Measurements from ENCODE around the gene PEX5. TPM values are rescaled to one million over a fixed set of nuclear protein-coding genes. Genes with fewer than 3 reads are reported as not detected.
"Not testable (repeated sequence)": the region's sequence is repeated elsewhere in the genome, so short reads cannot be mapped to it uniquely, and the experiment has no call there.

The PEX5 gene
- polyA plus RNA-seq, 1 experiment, result 13.8 TPM

- ChIA-PET POLR2A (no interaction called here), CTCF (interaction anchor here (1.1 to 1.9 kb wide), 2 partner anchors 10 to 250 kb away, joined by 3 to 10 read pairs; no protein-coding TSS in a partner anchor)
- Histone ChIP-seq H3K4me3 (ENCODE audit: low read depth, low read length) (no peak overlapping the region), H3K27me3 (ENCODE audit: control insufficient read depth, insufficient read depth, low read length) (no peaks in the 10 kb centered on the region), H3K27ac (ENCODE audit: low read depth, low read length) (no peak overlapping the region), H3K9me3 (ENCODE audit: control insufficient read depth, insufficient read depth, low read length) (peaks cover 6% of the 10 kb centered on the region; the same call in 1 of the 2 replicates)
- no peak for TF ChIP-seq CTCF (IDR thresholded peaks at IDR 0.05; ENCODE audit: low read depth, low read length)
- no peak for DNase-seq (ENCODE audit: low read depth, low spot score)
These were observed 20.5 kb downstream of the PEX5 start for GRCh38 chr12:7209958-7210357.

- CTCF ChIA-PET, result interaction anchor here (0.7 to 1.9 kb wide), 2 partner anchors 9 to 232 kb away, joined by 3 to 10 read pairs; no protein-coding TSS in a partner anchor
- Histone ChIP-seq H3K27me3 (ENCODE audit: control insufficient read depth, insufficient read depth, low read length) (no peaks in the 10 kb centered on the region), H3K27ac (ENCODE audit: low read depth, low read length) (no peak overlapping the region), H3K4me3 (ENCODE audit: low read depth, low read length) (no peak overlapping the region), H3K9me3 (ENCODE audit: control insufficient read depth, insufficient read depth, low read length) (peaks cover 6% of the 10 kb centered on the region; the same call in 1 of the 2 replicates)
- no peak for TF ChIP-seq CTCF (IDR thresholded peaks at IDR 0.05; ENCODE audit: low read depth, low read length)
- POLR2A ChIA-PET, result no interaction called here
- DNase-seq (ENCODE audit: low read depth, low spot score), result no peak
These were observed 21.2 kb downstream of the PEX5 start for GRCh38 chr12:7210642-7211151.

GRCh38 chr12:7212678-7213077, 23.2 kb downstream of the PEX5 start:
- ChIA-PET POLR2A (interaction anchor here (0.6 kb wide), 1 partner anchor 226 kb away, joined by 14 read pairs; no protein-coding TSS in a partner anchor), CTCF (interaction anchor here (0.8 kb wide), 1 partner anchor 248 kb away, joined by 4 read pairs; no protein-coding TSS in a partner anchor)
- TF ChIP-seq CTCF (IDR thresholded peaks at IDR 0.05; ENCODE audit: low read depth, low read length), result no peak
- DNase-seq (ENCODE audit: low read depth, low spot score), result no peak
- Histone ChIP-seq H3K27ac (ENCODE audit: low read depth, low read length) (no peak overlapping the region), H3K27me3 (ENCODE audit: control insufficient read depth, insufficient read depth, low read length) (peaks cover 4% of the 10 kb centered on the region), H3K9me3 (ENCODE audit: control insufficient read depth, insufficient read depth, low read length) (peaks cover 6% of the 10 kb centered on the region; the same call in 1 of the 2 replicates), H3K4me3 (ENCODE audit: low read depth, low read length) (no peak overlapping the region)

GRCh38 chr12:7213745-7214144, 24.3 kb downstream of the PEX5 start:
- DNase-seq (ENCODE audit: low read depth, low spot score); CTCF ChIA-PET; POLR2A ChIA-PET; H3K27ac ChIP-seq (ENCODE audit: low read depth, low read length); H3K4me3 ChIP-seq (ENCODE audit: low read depth, low read length); H3K9me3 ChIP-seq (ENCODE audit: control insufficient read depth, insufficient read depth, low read length); H3K27me3 ChIP-seq (ENCODE audit: control insufficient read depth, insufficient read depth, low read length): not testable (repeated sequence)

- no peak for TF ChIP-seq CTCF (IDR thresholded peaks at IDR 0.05; ENCODE audit: low read depth, low read length)
- Histone ChIP-seq H3K9me3 (ENCODE audit: control insufficient read depth, insufficient read depth, low read length) (peaks cover 2% of the 10 kb centered on the region; the same call in 1 of the 2 replicates), H3K27me3 (ENCODE audit: control insufficient read depth, insufficient read depth, low read length) (peaks cover 4% of the 10 kb centered on the region), H3K27ac (ENCODE audit: low read depth, low read length) (no peak overlapping the region), H3K4me3 (ENCODE audit: low read depth, low read length) (no peak overlapping the region)
- POLR2A ChIA-PET, result no interaction called here
- CTCF ChIA-PET, result no interaction called here
- no peak for DNase-seq (ENCODE audit: low read depth, low spot score)
These were observed 28.1 kb downstream of the PEX5 start for GRCh38 chr12:7217475-7218069.
